ENCODE data around the gene PSMB7. TPM values are rescaled to one million over a fixed set of nuclear protein-coding genes. Genes with fewer than 3 reads are reported as not detected.

PSMB7 gene
- total RNA-seq, 4 donors from 2014 or later, result 265 to 438 (median 354) TPM

GRCh38 chr9:124411514-124412227 is 3.6 kb downstream of the PSMB7 start:
- Histone ChIP-seq H3K27ac (no peak overlapping the region), H3K27me3 (no peaks in the 10 kb centered on the region), H3K4me3 (no peak overlapping the region), H3K36me3 (peaks cover 4 to 69% of the 10 kb centered on the region in 2 donors), H3K4me1 (peaks cover 16 to 18% of the 10 kb centered on the region in 2 donors), H3K9me3 (no peaks in the 10 kb centered on the region)
- in situ Hi-C loops (cut with MboI; ENCODE audit: low sequenced_read_pairs in 4 of 4), result no loop called here
- TF ChIP-seq POLR2A (IDR thresholded peaks at IDR 0.05) (no peak), CTCF (IDR thresholded peaks at IDR 0.05 in 4 of 5, conservative IDR thresholded peaks at IDR 0.05 in 1 of 5) (no peak)
- no peak for DNase-seq
- intact Hi-C loops (cut with DNase I; ENCODE audit: low total_unique reads), result loop anchor here (10.0 kb wide), 1 partner anchor 477 kb away; the partner anchor contains the start of gene DENND1A
- no peak for ATAC-seq

- DNase-seq, result no peak
- no peak overlapping the region for H3K4me3 ChIP-seq
- peak in 1 of 5 experiments; percentile 22 for TF ChIP-seq CTCF (IDR thresholded peaks at IDR 0.05 in 4 of 5, conservative IDR thresholded peaks at IDR 0.05 in 1 of 5)
- no peak for TF ChIP-seq POLR2A (IDR thresholded peaks at IDR 0.05)
- no peaks in the 10 kb centered on the region for H3K27me3 ChIP-seq
- intact Hi-C loops (cut with DNase I; ENCODE audit: low total_unique reads), result loop anchor here (10.0 kb wide), 1 partner anchor 476 kb away; the partner anchor contains the start of gene DENND1A
- in situ Hi-C loops (cut with MboI; ENCODE audit: low sequenced_read_pairs in 4 of 4), result no loop called here
- no peaks in the 10 kb centered on the region for H3K9me3 ChIP-seq
- no peak for ATAC-seq
- H3K4me1 ChIP-seq, result peaks cover 15 to 16% of the 10 kb centered on the region in 2 donors
- peaks cover 4 to 78% of the 10 kb centered on the region in 2 donors for H3K36me3 ChIP-seq
- H3K27ac ChIP-seq, result peak overlapping the region in 1 of 4 donors; percentile 11
These were observed 4.8 kb downstream of the PSMB7 start for GRCh38 chr9:124410321-124410913.

DNA sequence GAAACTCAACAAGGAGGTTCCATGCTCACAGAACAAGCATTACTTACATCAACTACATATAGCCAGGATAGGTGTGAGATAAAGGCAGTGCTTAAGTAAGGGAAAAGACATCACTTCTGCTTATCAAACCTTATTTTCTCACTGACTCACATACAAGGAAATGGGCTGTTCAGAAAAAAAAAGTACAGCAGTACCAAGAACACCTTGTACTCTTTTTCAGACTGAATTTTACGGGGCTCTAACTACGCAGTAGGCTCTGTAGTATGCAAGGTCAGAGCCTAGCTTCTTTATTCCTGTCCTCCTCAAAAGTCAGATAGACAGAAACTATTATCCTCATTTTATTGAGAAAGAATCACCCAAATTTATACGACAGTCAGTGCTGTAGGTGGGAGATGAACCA is 5.8 kb downstream of the PSMB7 start:
- intact Hi-C loops (cut with DNase I; ENCODE audit: low total_unique reads), result no loop called here
- no peak for TF ChIP-seq CTCF (IDR thresholded peaks at IDR 0.05 in 4 of 5, conservative IDR thresholded peaks at IDR 0.05 in 1 of 5)
- no peak for TF ChIP-seq POLR2A (IDR thresholded peaks at IDR 0.05)
- Histone ChIP-seq H3K27ac (peak overlapping the region in 1 of 4 donors; percentile 11), H3K27me3 (no peaks in the 10 kb centered on the region), H3K4me3 (no peak overlapping the region), H3K4me1 (peaks cover 13% of the 10 kb centered on the region in 2 donors), H3K9me3 (no peaks in the 10 kb centered on the region), H3K36me3 (peaks cover 4 to 85% of the 10 kb centered on the region in 2 donors)
- DNase-seq (no peak), ATAC-seq (no peak)
- in situ Hi-C loops (cut with MboI; ENCODE audit: low sequenced_read_pairs in 4 of 4), result no loop called here

- Histone ChIP-seq H3K27me3 (no peaks in the 10 kb centered on the region), H3K27ac (no peak overlapping the region), H3K9me3 (no peaks in the 10 kb centered on the region), H3K4me1 (peaks cover 25 to 31% of the 10 kb centered on the region in 2 donors), H3K4me3 (no peak overlapping the region), H3K36me3 (peaks cover 5 to 54% of the 10 kb centered on the region in 2 donors)
- intact Hi-C loops (cut with DNase I; ENCODE audit: low total_unique reads), result no loop called here
- DNase-seq, result no peak
- TF ChIP-seq POLR2A (IDR thresholded peaks at IDR 0.05), result no peak
- TF ChIP-seq CTCF (IDR thresholded peaks at IDR 0.05 in 4 of 5, conservative IDR thresholded peaks at IDR 0.05 in 1 of 5), result no peak
- no peak for ATAC-seq
- in situ Hi-C loops (cut with MboI; ENCODE audit: low sequenced_read_pairs in 4 of 4), result no loop called here
These were observed 12.0 kb downstream of the PSMB7 start for GRCh38 chr9:124403246-124403645.

All from gastrocnemius medialis (tissue), 4 donors.